Suprapubic skin (tissue), 3 donors: ENCODE measurements around the gene PAK2.

Experiments used
- POLR2A ChIP-seq, 2 donors: fragments of 450-650 bp; IDR thresholded peaks; one replicate each; pipeline ENCODE4 v1.6.1; 2017; ENCODE audit warnings: antibody characterized with exemption in 2 of 2, mild to moderate bottlenecking in 2 of 2, moderate library complexity in 2 of 2
- TF ChIP-seq, protein P1 (sequence below), 2 donors: fragments of 200-600 bp in 1 of 2; fragments of 450-650 bp in 1 of 2; sonication (generic) in 1 of 2; IDR thresholded peaks; one replicate each; pipeline ENCODE4 v1.5.1; 2016 to 2019; ENCODE audit warnings: antibody characterized with exemption in 2 of 2, mild to moderate bottlenecking in 1 of 2, moderate library complexity in 1 of 2

DNA sequence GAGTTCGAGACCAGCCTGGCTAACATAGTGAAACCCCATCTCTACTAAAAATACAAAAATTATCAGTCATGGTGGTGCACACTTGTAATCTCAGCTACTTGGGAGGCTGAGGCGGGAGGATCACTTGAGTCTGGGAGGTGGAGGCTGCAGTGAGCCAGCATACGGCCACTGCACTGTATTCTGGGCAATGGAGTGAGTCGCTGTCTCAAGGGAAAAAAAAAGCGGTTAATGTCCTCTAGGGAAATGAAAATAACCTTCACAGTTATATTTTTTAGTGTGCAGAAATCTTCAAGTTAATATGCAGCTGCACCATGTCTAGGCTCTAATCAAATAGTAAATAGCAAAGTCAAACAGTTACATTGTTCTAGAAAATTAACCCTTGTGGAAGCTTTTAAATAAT lies 42.4 kb upstream of the PAK2 start:
- TF ChIP-seq, protein P1, sequence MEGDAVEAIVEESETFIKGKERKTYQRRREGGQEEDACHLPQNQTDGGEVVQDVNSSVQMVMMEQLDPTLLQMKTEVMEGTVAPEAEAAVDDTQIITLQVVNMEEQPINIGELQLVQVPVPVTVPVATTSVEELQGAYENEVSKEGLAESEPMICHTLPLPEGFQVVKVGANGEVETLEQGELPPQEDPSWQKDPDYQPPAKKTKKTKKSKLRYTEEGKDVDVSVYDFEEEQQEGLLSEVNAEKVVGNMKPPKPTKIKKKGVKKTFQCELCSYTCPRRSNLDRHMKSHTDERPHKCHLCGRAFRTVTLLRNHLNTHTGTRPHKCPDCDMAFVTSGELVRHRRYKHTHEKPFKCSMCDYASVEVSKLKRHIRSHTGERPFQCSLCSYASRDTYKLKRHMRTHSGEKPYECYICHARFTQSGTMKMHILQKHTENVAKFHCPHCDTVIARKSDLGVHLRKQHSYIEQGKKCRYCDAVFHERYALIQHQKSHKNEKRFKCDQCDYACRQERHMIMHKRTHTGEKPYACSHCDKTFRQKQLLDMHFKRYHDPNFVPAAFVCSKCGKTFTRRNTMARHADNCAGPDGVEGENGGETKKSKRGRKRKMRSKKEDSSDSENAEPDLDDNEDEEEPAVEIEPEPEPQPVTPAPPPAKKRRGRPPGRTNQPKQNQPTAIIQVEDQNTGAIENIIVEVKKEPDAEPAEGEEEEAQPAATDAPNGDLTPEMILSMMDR (IDR thresholded peaks at IDR 0.05), result no peak
- no peak for TF ChIP-seq POLR2A (IDR thresholded peaks at IDR 0.05)
